Activated CD8-positive, alpha-beta memory T cell treated with anti-CD3 and anti-CD28 coated beads, Interleukin-2, amount 10 ng/mL, durations not matched to agents 7 days and 5 days (primary cell): ENCODE measurements around the gene C5orf15. TPM values are rescaled to one million over a fixed set of nuclear protein-coding genes. Genes with fewer than 3 reads are reported as not detected.
"Not testable (repeated sequence)": the region's sequence is repeated elsewhere in the genome, so short reads cannot be mapped to it uniquely, and the experiment has no call there.

ENCODE experiments used
- ATAC-seq: fragments of 150-1000 bp; cut with Tn5 transposase; one replicate; pipeline ENCODE4 v1.10.0; 2021; ENCODE audit warnings: moderate library complexity
- CTCF ChIA-PET: fragments of 350-600 bp; sonication (Branson Sonifier 250); formaldehyde crosslinking; loops from one replicate; lab custom pipeline; 2021; ENCODE audit warnings: antibody characterized with exemption; lab: Charles Lee
- DNase-seq: peaks from one replicate; pipeline ENCODE4 v3.0.0-alpha.2; 2020
- H3K27ac Mint-ChIP-seq: one replicate; pipeline ENCODE4 v1.8.0; 2021; ENCODE audit warnings: mild to moderate bottlenecking, mixed read lengths
- H3K27me3 Mint-ChIP-seq: one replicate; pipeline ENCODE4 v1.8.0; 2021; ENCODE audit warnings: mixed read lengths
- H3K36me3 Mint-ChIP-seq: one replicate; pipeline ENCODE4 v1.8.0; 2021; ENCODE audit warnings: mild to moderate bottlenecking, mixed read lengths
- H3K4me1 Mint-ChIP-seq: one replicate; pipeline ENCODE4 v1.8.0; 2021; ENCODE audit warnings: mixed read lengths
- H3K4me3 Mint-ChIP-seq: one replicate; pipeline ENCODE4 v1.8.0; 2021; ENCODE audit warnings: mild to moderate bottlenecking, moderate library complexity, mixed read lengths
- H3K9me3 Mint-ChIP-seq: one replicate; pipeline ENCODE4 v1.8.0; 2022; ENCODE audit warnings: low read depth, mixed read lengths
- total RNA-seq, 2 experiments: library from RNA; stranded (reverse); gene quantifications; one replicate each; pipeline ENCODE4 v1.2.3, GENCODE V29; 2021

Gene C5orf15
- total RNA-seq, 2 experiments from 2014 or later: 20.9 to 25.7 TPM

- H3K27ac Mint-ChIP-seq, H3K4me1 Mint-ChIP-seq, DNase-seq, ATAC-seq, H3K9me3 Mint-ChIP-seq, H3K4me3 Mint-ChIP-seq, H3K36me3 Mint-ChIP-seq, H3K27me3 Mint-ChIP-seq: not testable (repeated sequence)
- CTCF ChIA-PET: interaction anchor here (0.6 kb wide), 1 partner anchor 13 kb away, joined by 3 read pairs; no protein-coding TSS in a partner anchor
Observed at GRCh38 chr5:133937628-133938027, 30.8 kb downstream of the C5orf15 start.

GRCh38 chr5:133936651-133937015, 31.8 kb downstream of the C5orf15 start:
- ATAC-seq (no peak), DNase-seq (no peak)
- no peak overlapping the region for H3K27ac Mint-ChIP-seq
- CTCF ChIA-PET: interaction anchor here (0.8 kb wide), 1 partner anchor 103 kb away, joined by 3 read pairs; no protein-coding TSS in a partner anchor
- no peak overlapping the region for H3K4me3 Mint-ChIP-seq
- no peaks in the 10 kb centered on the region for H3K27me3 Mint-ChIP-seq
- H3K36me3 Mint-ChIP-seq: no peaks in the 10 kb centered on the region
- H3K9me3 Mint-ChIP-seq: no peaks in the 10 kb centered on the region
- H3K4me1 Mint-ChIP-seq: peaks cover 1% of the 10 kb centered on the region

DNA sequence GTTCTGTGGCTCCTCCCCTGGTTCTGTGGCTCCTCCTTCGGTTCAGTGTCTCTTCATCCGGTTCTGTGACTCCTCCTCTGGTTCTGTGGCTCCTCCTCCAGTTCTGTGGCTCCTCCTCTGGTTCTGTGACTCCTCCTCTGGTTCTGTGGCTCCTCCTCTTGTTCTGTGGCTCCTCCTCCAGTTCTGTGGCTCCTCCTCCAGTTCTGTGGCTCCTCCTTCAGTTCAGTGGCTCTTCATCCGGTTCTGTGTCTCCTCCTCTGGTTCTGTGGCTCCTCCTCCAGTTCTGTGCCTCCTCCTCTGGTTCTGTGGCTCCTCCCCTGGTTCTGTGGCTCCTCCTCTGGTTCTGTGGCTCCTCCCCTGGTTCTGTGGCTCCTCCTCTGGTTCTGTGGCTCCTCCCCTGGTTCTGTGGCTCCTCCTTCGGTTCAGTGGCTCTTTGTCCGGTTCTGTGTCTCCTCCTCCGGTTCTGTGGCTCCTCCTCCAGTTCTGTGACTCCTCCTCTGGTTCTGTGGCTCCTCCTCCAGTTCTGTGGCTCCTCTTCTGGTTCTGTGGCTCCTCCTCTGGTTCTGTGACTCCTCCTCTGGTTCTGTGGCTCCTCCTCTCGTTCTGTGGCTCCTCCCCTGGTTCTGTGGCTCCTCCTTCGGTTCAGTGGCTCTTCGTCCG, 32.3 kb downstream of the C5orf15 start:
- not testable (repeated sequence) for DNase-seq, H3K9me3 Mint-ChIP-seq, H3K27me3 Mint-ChIP-seq, H3K27ac Mint-ChIP-seq, H3K36me3 Mint-ChIP-seq, H3K4me1 Mint-ChIP-seq, H3K4me3 Mint-ChIP-seq, ATAC-seq
- CTCF ChIA-PET: interaction anchor here (0.8 kb wide), 1 partner anchor 103 kb away, joined by 3 read pairs; no protein-coding TSS in a partner anchor

GRCh38 chr5:133935667-133935940, 32.8 kb downstream of the C5orf15 start:
- H3K36me3 Mint-ChIP-seq: no peaks in the 10 kb centered on the region
- peaks cover 8% of the 10 kb centered on the region for H3K4me1 Mint-ChIP-seq
- H3K27ac Mint-ChIP-seq: no peak overlapping the region
- H3K9me3 Mint-ChIP-seq: no peaks in the 10 kb centered on the region
- ATAC-seq (no peak), DNase-seq (no peak)
- H3K4me3 Mint-ChIP-seq: no peak overlapping the region
- CTCF ChIA-PET: no interaction called here
- H3K27me3 Mint-ChIP-seq: no peaks in the 10 kb centered on the region

- Mint-ChIP-seq H3K9me3 (no peaks in the 10 kb centered on the region), H3K4me3 (no peak overlapping the region), H3K27ac (no peak overlapping the region), H3K4me1 (peaks cover 14% of the 10 kb centered on the region), H3K27me3 (no peaks in the 10 kb centered on the region), H3K36me3 (no peaks in the 10 kb centered on the region)
- ATAC-seq (no peak), DNase-seq (no peak)
- CTCF ChIA-PET: no interaction called here
Observed at GRCh38 chr5:133934822-133935666, 33.4 kb downstream of the C5orf15 start.

GRCh38 chr5:133934311-133934710, 34.1 kb downstream of the C5orf15 start:
- H3K27ac Mint-ChIP-seq: no peak overlapping the region
- DNase-seq: no peak
- peaks cover 19% of the 10 kb centered on the region for H3K4me1 Mint-ChIP-seq
- ATAC-seq: no peak
- H3K36me3 Mint-ChIP-seq: no peaks in the 10 kb centered on the region
- no peaks in the 10 kb centered on the region for H3K9me3 Mint-ChIP-seq
- CTCF ChIA-PET: no interaction called here
- no peaks in the 10 kb centered on the region for H3K27me3 Mint-ChIP-seq
- no peak overlapping the region for H3K4me3 Mint-ChIP-seq

- Mint-ChIP-seq H3K4me3 (no peak overlapping the region), H3K27me3 (no peaks in the 10 kb centered on the region), H3K36me3 (no peaks in the 10 kb centered on the region), H3K4me1 (peaks cover 19% of the 10 kb centered on the region), H3K9me3 (no peaks in the 10 kb centered on the region), H3K27ac (no peak overlapping the region)
- ATAC-seq (no peak), DNase-seq (no peak)
- CTCF ChIA-PET: no interaction called here
Observed at GRCh38 chr5:133933670-133934295, 34.6 kb downstream of the C5orf15 start.

DNA sequence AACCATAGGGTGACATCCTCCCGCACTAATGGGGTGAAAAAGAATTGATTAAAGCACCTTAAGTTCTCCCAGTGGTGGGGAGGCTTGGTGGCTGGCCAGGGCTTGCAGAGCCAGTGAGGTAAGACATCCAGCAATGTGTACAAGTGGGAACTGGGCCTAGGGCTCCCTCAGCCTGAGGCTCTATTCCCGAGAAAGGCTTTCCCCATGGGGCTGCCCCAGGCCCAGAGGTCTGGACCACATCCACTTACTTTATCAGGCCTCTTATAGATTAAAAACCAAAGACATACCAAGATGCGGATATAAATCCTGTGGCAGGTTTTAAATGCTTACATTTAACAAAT, 35.3 kb downstream of the C5orf15 start:
- DNase-seq (no peak), ATAC-seq (no peak)
- Mint-ChIP-seq H3K4me3 (no peak overlapping the region), H3K27ac (no peak overlapping the region), H3K9me3 (no peaks in the 10 kb centered on the region), H3K4me1 (peaks cover 19% of the 10 kb centered on the region), H3K36me3 (no peaks in the 10 kb centered on the region), H3K27me3 (no peaks in the 10 kb centered on the region)
- CTCF ChIA-PET: no interaction called here

DNA sequence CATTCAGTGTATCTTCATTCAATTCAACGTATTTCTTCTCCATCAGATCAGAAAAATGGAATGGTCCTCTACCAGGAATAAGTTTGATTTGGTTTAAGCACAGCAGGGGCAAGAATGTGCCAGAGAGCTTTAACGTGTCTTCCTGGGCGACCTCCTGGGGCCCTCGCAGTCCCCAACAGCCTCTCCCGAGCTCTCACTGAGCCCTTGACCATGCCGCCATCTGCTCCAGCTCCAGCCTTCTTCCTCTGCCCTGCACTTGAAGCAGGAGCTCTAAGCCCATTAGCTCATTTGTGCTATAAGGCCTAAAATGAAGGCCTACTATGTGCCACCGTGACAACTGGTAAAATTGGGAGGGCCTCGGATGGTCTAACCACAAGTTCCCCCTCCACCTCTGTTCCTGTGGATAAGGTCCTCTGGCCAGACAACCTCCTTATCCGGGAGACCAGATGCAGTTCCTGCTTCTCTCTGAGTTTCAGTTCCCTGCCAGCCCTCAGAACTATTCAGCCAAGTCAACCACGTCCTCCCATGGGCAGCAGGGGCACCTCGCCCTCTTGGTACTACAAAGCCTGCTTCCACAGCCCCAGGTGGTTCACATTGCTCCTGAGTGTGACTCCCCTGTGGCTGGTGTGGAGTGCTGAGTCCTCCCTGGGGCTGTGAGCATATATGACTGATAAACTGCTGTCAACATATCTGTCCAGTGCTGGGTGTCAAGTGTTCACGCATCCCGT, 35.8 kb downstream of the C5orf15 start:
- peaks cover 19% of the 10 kb centered on the region for H3K4me1 Mint-ChIP-seq
- H3K27ac Mint-ChIP-seq: no peak overlapping the region
- no peak for DNase-seq
- no peaks in the 10 kb centered on the region for H3K27me3 Mint-ChIP-seq
- no peak overlapping the region for H3K4me3 Mint-ChIP-seq
- H3K9me3 Mint-ChIP-seq: no peaks in the 10 kb centered on the region
- no peaks in the 10 kb centered on the region for H3K36me3 Mint-ChIP-seq
- CTCF ChIA-PET: interaction anchor here (0.7 kb wide), 1 partner anchor 1259 kb away, joined by 3 read pairs; no protein-coding TSS in a partner anchor
- no peak for ATAC-seq

- CTCF ChIA-PET: interaction anchor here (0.6 to 0.7 kb wide), 2 partner anchors 90 to 1260 kb away, joined by 3 to 4 read pairs; no protein-coding TSS in a partner anchor
- no peak overlapping the region for H3K27ac Mint-ChIP-seq
- ATAC-seq (no peak), DNase-seq (no peak)
- H3K4me3 Mint-ChIP-seq: no peak overlapping the region
- H3K9me3 Mint-ChIP-seq: no peaks in the 10 kb centered on the region
- H3K36me3 Mint-ChIP-seq: no peaks in the 10 kb centered on the region
- H3K4me1 Mint-ChIP-seq: peaks cover 19% of the 10 kb centered on the region
- H3K27me3 Mint-ChIP-seq: no peaks in the 10 kb centered on the region
Observed at GRCh38 chr5:133931546-133931945, 36.9 kb downstream of the C5orf15 start.

- Mint-ChIP-seq H3K27ac (peak overlapping the region; percentile 75), H3K36me3 (no peaks in the 10 kb centered on the region), H3K9me3 (no peaks in the 10 kb centered on the region), H3K4me3 (peak overlapping the region; percentile 56), H3K27me3 (no peaks in the 10 kb centered on the region), H3K4me1 (peaks cover 19% of the 10 kb centered on the region)
- ATAC-seq (no peak), DNase-seq (no peak)
- CTCF ChIA-PET: interaction anchor here (0.6 to 1.4 kb wide), 9 partner anchors 10 to 1101 kb away, joined by 3 to 5 read pairs (median 3); no protein-coding TSS in a partner anchor
Observed at GRCh38 chr5:133930813-133931090, 37.7 kb downstream of the C5orf15 start.

- no peaks in the 10 kb centered on the region for H3K36me3 Mint-ChIP-seq
- no peaks in the 10 kb centered on the region for H3K9me3 Mint-ChIP-seq
- peaks cover 19% of the 10 kb centered on the region for H3K4me1 Mint-ChIP-seq
- H3K27ac Mint-ChIP-seq: peak overlapping the region; percentile 75
- peak overlapping the region; percentile 56 for H3K4me3 Mint-ChIP-seq
- DNase-seq: peak; percentile 77
- H3K27me3 Mint-ChIP-seq: no peaks in the 10 kb centered on the region
- ATAC-seq: peak; percentile 76
- CTCF ChIA-PET: interaction anchor here (0.7 to 1.4 kb wide), 8 partner anchors 9 to 1101 kb away, joined by 3 to 5 read pairs (median 4); no protein-coding TSS in a partner anchor
Observed at GRCh38 chr5:133930061-133930812, 38.2 kb downstream of the C5orf15 start.
